ENCODE data around the gene PSMB3. TPM values are rescaled to one million over a fixed set of nuclear protein-coding genes. Genes with fewer than 3 reads are reported as not detected.
"Not testable (repeated sequence)": the region's sequence is repeated elsewhere in the genome, so short reads cannot be mapped to it uniquely, and the experiment has no call there.

The PSMB3 gene
- polyA plus RNA-seq, 1 donor (not counting 4 experiments of a cell fraction or from before 2014, with no cell fraction given), result 294 TPM

GRCh38 chr17:38789185-38789584 lies 36.6 kb downstream of the PSMB3 start:
- peaks cover 36% of the 10 kb centered on the region for H3K79me2 ChIP-seq (ENCODE audit: control insufficient read depth, insufficient read depth, low read length)
- FAIRE-seq, result no peak
- TF ChIP-seq, protein P1, sequence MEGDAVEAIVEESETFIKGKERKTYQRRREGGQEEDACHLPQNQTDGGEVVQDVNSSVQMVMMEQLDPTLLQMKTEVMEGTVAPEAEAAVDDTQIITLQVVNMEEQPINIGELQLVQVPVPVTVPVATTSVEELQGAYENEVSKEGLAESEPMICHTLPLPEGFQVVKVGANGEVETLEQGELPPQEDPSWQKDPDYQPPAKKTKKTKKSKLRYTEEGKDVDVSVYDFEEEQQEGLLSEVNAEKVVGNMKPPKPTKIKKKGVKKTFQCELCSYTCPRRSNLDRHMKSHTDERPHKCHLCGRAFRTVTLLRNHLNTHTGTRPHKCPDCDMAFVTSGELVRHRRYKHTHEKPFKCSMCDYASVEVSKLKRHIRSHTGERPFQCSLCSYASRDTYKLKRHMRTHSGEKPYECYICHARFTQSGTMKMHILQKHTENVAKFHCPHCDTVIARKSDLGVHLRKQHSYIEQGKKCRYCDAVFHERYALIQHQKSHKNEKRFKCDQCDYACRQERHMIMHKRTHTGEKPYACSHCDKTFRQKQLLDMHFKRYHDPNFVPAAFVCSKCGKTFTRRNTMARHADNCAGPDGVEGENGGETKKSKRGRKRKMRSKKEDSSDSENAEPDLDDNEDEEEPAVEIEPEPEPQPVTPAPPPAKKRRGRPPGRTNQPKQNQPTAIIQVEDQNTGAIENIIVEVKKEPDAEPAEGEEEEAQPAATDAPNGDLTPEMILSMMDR (optimal IDR thresholded peaks at IDR 0.05 in 1 of 3, IDR thresholded peaks at IDR 0.05 in 1 of 3, conservative IDR thresholded peaks at IDR 0.05 in 1 of 3; ENCODE audit: extremely low read depth in 1 of 3, insufficient read depth in 2 of 3, low read length in 3 of 3), result no peak
- no peak for TF ChIP-seq EZH2 (IDR thresholded peaks at IDR 0.05; ENCODE audit: low read length)
- no peaks in the 10 kb centered on the region for H3K27me3 ChIP-seq (ENCODE audit: control insufficient read depth, extremely low read depth, insufficient read depth, low read length)
- peaks cover 4% of the 10 kb centered on the region for H3K4me1 ChIP-seq (ENCODE audit: control insufficient read depth, extremely low read depth, insufficient read depth, low read length)
- DNase-seq (ENCODE audit: low read depth, low spot score), result no peak
- no peak overlapping the region for H2AFZ ChIP-seq (ENCODE audit: control insufficient read depth, low read length)
- no peak overlapping the region for H3K27ac ChIP-seq (ENCODE audit: control insufficient read depth, insufficient read depth, low read length)
- peaks cover 3% of the 10 kb centered on the region for H4K20me1 ChIP-seq (ENCODE audit: control insufficient read depth, extremely low read depth, insufficient read depth, low read length)
- H3K4me2 ChIP-seq (ENCODE audit: control insufficient read depth, extremely low read depth, insufficient read depth, low read depth, low read length), result no peak overlapping the region
- H3K9me1 ChIP-seq (ENCODE audit: control insufficient read depth, extremely low read depth, insufficient read depth, low read length), result no peaks in the 10 kb centered on the region
- peaks cover 13 to 18% of the 10 kb centered on the region in 2 experiments for H3K36me3 ChIP-seq (ENCODE audit: control insufficient read depth in 2 of 2, extremely low read depth in 1 of 2, insufficient read depth in 2 of 2, low read length in 2 of 2)
- H3K9ac ChIP-seq (ENCODE audit: control insufficient read depth, extremely low read depth, insufficient read depth, low read length), result no peak overlapping the region
- H3K4me3 ChIP-seq (ENCODE audit: control insufficient read depth in 2 of 3, extremely low read depth in 1 of 3, insufficient read depth in 2 of 3, low read depth in 1 of 3, low read length in 3 of 3), result no peak overlapping the region
- no peaks in the 10 kb centered on the region for H3K9me3 ChIP-seq (ENCODE audit: control insufficient read depth, low read depth, low read length)
- dilution Hi-C loops (cut with MboI; ENCODE audit: extremely low pct_ligation_motif_present, low sequenced_read_pairs), result no loop called here

- Histone ChIP-seq H3K79me2 (ENCODE audit: control insufficient read depth, insufficient read depth, low read length) (peaks cover 41% of the 10 kb centered on the region), H3K36me3 (ENCODE audit: control insufficient read depth in 2 of 2, extremely low read depth in 1 of 2, insufficient read depth in 2 of 2, low read length in 2 of 2) (peaks cover 13% of the 10 kb centered on the region in 2 experiments)
- H3K4me3 ChIP-seq (ENCODE audit: control insufficient read depth in 2 of 3, extremely low read depth in 1 of 3, insufficient read depth in 2 of 3, low read depth in 1 of 3, low read length in 3 of 3); H3K4me1 ChIP-seq (ENCODE audit: control insufficient read depth, extremely low read depth, insufficient read depth, low read length); H4K20me1 ChIP-seq (ENCODE audit: control insufficient read depth, extremely low read depth, insufficient read depth, low read length); H3K9me3 ChIP-seq (ENCODE audit: control insufficient read depth, low read depth, low read length); H3K9me1 ChIP-seq (ENCODE audit: control insufficient read depth, extremely low read depth, insufficient read depth, low read length); DNase-seq (ENCODE audit: low read depth, low spot score); H3K9ac ChIP-seq (ENCODE audit: control insufficient read depth, extremely low read depth, insufficient read depth, low read length); FAIRE-seq; H2AFZ ChIP-seq (ENCODE audit: control insufficient read depth, low read length); dilution Hi-C loops (cut with MboI; ENCODE audit: extremely low pct_ligation_motif_present, low sequenced_read_pairs); H3K27ac ChIP-seq (ENCODE audit: control insufficient read depth, insufficient read depth, low read length); H3K4me2 ChIP-seq (ENCODE audit: control insufficient read depth, extremely low read depth, insufficient read depth, low read depth, low read length); H3K27me3 ChIP-seq (ENCODE audit: control insufficient read depth, extremely low read depth, insufficient read depth, low read length): not testable (repeated sequence)
Measured at GRCh38 chr17:38790148-38790707, 37.7 kb downstream of the PSMB3 start.

DNA sequence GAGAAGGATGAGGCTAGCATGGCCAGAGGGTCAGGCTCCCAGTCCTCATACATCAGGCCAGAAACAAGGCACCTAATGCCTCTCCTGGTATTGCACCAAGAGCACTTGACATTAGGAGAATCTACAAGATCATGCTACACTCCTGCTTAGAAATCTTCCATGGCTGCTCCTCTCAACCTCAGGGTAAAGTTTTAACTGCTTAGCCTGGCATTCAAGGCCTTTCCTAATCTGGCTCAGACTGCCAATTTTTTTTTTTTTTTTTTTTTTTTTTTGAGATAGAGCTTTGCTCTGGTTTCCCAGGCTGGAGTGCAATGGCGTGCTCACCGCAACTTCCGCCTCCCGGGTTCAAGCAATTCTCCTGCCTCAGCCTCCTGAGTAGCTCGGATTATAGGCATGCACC lies 38.6 kb downstream of the PSMB3 start:
- Histone ChIP-seq H3K4me2 (ENCODE audit: control insufficient read depth, extremely low read depth, insufficient read depth, low read depth, low read length) (no peak overlapping the region), H3K27ac (ENCODE audit: control insufficient read depth, insufficient read depth, low read length) (no peak overlapping the region), H2AFZ (ENCODE audit: control insufficient read depth, low read length) (no peak overlapping the region), H3K9me3 (ENCODE audit: control insufficient read depth, low read depth, low read length) (no peaks in the 10 kb centered on the region), H3K27me3 (ENCODE audit: control insufficient read depth, extremely low read depth, insufficient read depth, low read length) (no peaks in the 10 kb centered on the region), H4K20me1 (ENCODE audit: control insufficient read depth, extremely low read depth, insufficient read depth, low read length) (peaks cover 2% of the 10 kb centered on the region), H3K4me1 (ENCODE audit: control insufficient read depth, extremely low read depth, insufficient read depth, low read length) (peaks cover 4% of the 10 kb centered on the region), H3K9ac (ENCODE audit: control insufficient read depth, extremely low read depth, insufficient read depth, low read length) (no peak overlapping the region), H3K9me1 (ENCODE audit: control insufficient read depth, extremely low read depth, insufficient read depth, low read length) (no peaks in the 10 kb centered on the region), H3K79me2 (ENCODE audit: control insufficient read depth, insufficient read depth, low read length) (peaks cover 50% of the 10 kb centered on the region), H3K4me3 (ENCODE audit: control insufficient read depth in 2 of 3, extremely low read depth in 1 of 3, insufficient read depth in 2 of 3, low read depth in 1 of 3, low read length in 3 of 3) (no peak overlapping the region), H3K36me3 (ENCODE audit: control insufficient read depth in 2 of 2, extremely low read depth in 1 of 2, insufficient read depth in 2 of 2, low read length in 2 of 2) (peaks cover 6 to 10% of the 10 kb centered on the region in 2 experiments)
- FAIRE-seq, result no peak
- TF ChIP-seq, protein P1 (optimal IDR thresholded peaks at IDR 0.05 in 1 of 3, IDR thresholded peaks at IDR 0.05 in 1 of 3, conservative IDR thresholded peaks at IDR 0.05 in 1 of 3; ENCODE audit: extremely low read depth in 1 of 3, insufficient read depth in 2 of 3, low read length in 3 of 3), result no peak
- TF ChIP-seq EZH2 (IDR thresholded peaks at IDR 0.05; ENCODE audit: low read length), result no peak
- DNase-seq (ENCODE audit: low read depth, low spot score), result no peak
- dilution Hi-C loops (cut with MboI; ENCODE audit: extremely low pct_ligation_motif_present, low sequenced_read_pairs), result no loop called here

Measured in keratinocyte (primary cell).